H1 (cell line): Measurements from ENCODE around the gene SHISA6.

Experiments
- CHD2 ChIP-seq: IDR thresholded peaks from 2 replicates; pipeline ENCODE4 v1.6.1; 2012; ENCODE audit warnings: low read length, improper control_type of control experiment
- TF ChIP-seq, protein P1 (sequence below), 3 experiments: IDR thresholded peaks; 1 replicate in 2 of 3; 2 replicates in 1 of 3; pipeline versions ENCODE4 v1.5.1 to v1.6.1; 2011; ENCODE audit warnings: low read length in 3 of 3, mild to moderate bottlenecking in 3 of 3, inconsistent platforms in 2 of 3, low read depth in 1 of 3, moderate library complexity in 1 of 3; ENCODE audit not compliant: insufficient read depth in 1 of 3; ENCODE audit errors: control extremely low read depth in 1 of 3

DNA sequence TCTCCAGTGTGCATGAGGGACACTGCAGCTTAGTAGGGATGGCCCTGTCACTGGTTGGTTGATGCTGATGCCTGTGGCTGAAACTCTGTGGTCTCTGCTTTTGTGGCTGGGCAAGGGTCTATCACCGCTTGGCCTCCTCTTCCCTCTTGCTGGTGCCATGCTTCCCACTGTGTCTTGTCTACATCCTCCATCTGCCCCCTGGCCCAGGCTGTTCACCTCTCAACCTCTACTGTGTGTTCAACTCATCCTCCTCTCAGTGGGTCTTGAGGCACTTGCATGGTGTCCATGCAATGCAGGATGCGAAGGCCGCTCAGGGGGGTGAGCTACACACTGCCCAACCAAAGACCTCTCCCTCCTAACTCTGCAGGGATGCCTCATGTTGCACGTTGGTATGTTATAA lies 19.8 kb upstream of the SHISA6 start:
- TF ChIP-seq CHD2, result no peak
- TF ChIP-seq, protein P1, sequence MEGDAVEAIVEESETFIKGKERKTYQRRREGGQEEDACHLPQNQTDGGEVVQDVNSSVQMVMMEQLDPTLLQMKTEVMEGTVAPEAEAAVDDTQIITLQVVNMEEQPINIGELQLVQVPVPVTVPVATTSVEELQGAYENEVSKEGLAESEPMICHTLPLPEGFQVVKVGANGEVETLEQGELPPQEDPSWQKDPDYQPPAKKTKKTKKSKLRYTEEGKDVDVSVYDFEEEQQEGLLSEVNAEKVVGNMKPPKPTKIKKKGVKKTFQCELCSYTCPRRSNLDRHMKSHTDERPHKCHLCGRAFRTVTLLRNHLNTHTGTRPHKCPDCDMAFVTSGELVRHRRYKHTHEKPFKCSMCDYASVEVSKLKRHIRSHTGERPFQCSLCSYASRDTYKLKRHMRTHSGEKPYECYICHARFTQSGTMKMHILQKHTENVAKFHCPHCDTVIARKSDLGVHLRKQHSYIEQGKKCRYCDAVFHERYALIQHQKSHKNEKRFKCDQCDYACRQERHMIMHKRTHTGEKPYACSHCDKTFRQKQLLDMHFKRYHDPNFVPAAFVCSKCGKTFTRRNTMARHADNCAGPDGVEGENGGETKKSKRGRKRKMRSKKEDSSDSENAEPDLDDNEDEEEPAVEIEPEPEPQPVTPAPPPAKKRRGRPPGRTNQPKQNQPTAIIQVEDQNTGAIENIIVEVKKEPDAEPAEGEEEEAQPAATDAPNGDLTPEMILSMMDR (IDR thresholded peaks at IDR 0.05; ENCODE audit: control extremely low read depth in 1 of 3, insufficient read depth in 1 of 3, low read depth in 1 of 3, low read length in 3 of 3), result no peak
